ENCODE results near the gene RCAN2. TPM values are rescaled to one million over a fixed set of nuclear protein-coding genes. Genes with fewer than 3 reads are reported as not detected.

The RCAN2 gene
- total and polyA plus RNA-seq, 9 donors, result 12.0 to 75.3 (median 16.7) TPM

GRCh38 chr6:46293641-46294316 lies 197.5 kb downstream of the RCAN2 start:
- DNase-seq, result no peak
- Histone ChIP-seq H3K9me3 (no peaks in the 10 kb centered on the region), H3K4me1 (ENCODE audit: insufficient read depth) (peaks cover 1% of the 10 kb centered on the region), H3K36me3 (no peaks in the 10 kb centered on the region), H3K4me3 (no peak overlapping the region), H3K27ac (no peak overlapping the region), H3K27me3 (no peaks in the 10 kb centered on the region)
- TF ChIP-seq CTCF (IDR thresholded peaks at IDR 0.05) (no peak), EP300 (IDR thresholded peaks at IDR 0.05) (no peak), POLR2A (IDR thresholded peaks at IDR 0.05) (no peak)
- intact Hi-C loops (cut with DNase I), result no loop called here
- 97 to 98% (median 97%) methylated on average over 5 of the region's 5 CpGs for WGBS, 3 donors

- Histone ChIP-seq H3K27ac (no peak overlapping the region), H3K9me3 (no peaks in the 10 kb centered on the region), H3K4me1 (ENCODE audit: insufficient read depth) (peaks cover 1% of the 10 kb centered on the region), H3K4me3 (no peak overlapping the region), H3K36me3 (no peaks in the 10 kb centered on the region), H3K27me3 (no peaks in the 10 kb centered on the region)
- TF ChIP-seq EP300 (IDR thresholded peaks at IDR 0.05) (no peak), POLR2A (IDR thresholded peaks at IDR 0.05) (no peak), CTCF (IDR thresholded peaks at IDR 0.05) (no peak)
- WGBS, 3 donors, result 62 to 77% (median 72%) methylated on average over 2 of the region's 2 CpGs
- intact Hi-C loops (cut with DNase I), result no loop called here
- DNase-seq, result no peak
Observed at GRCh38 chr6:46291880-46292279, 199.4 kb downstream of the RCAN2 start.

GRCh38 chr6:46291275-46291633 lies 200.0 kb downstream of the RCAN2 start:
- Histone ChIP-seq H3K4me3 (no peak overlapping the region), H3K36me3 (no peaks in the 10 kb centered on the region), H3K4me1 (ENCODE audit: insufficient read depth) (peaks cover 1% of the 10 kb centered on the region), H3K27ac (no peak overlapping the region), H3K27me3 (no peaks in the 10 kb centered on the region), H3K9me3 (no peaks in the 10 kb centered on the region)
- TF ChIP-seq EP300 (IDR thresholded peaks at IDR 0.05) (no peak), POLR2A (IDR thresholded peaks at IDR 0.05) (no peak), CTCF (IDR thresholded peaks at IDR 0.05) (no peak)
- no peak for DNase-seq
- intact Hi-C loops (cut with DNase I), result no loop called here
- 19 to 27% (median 20%) methylated on average over 2 of the region's 2 CpGs for WGBS, 3 donors

GRCh38 chr6:46290421-46291274 lies 200.6 kb downstream of the RCAN2 start:
- no peaks in the 10 kb centered on the region for H3K9me3 ChIP-seq
- 34 to 42% (median 36%) methylated on average over 4 of the region's 4 CpGs for WGBS, 3 donors
- intact Hi-C loops (cut with DNase I), result no loop called here
- peaks cover 1% of the 10 kb centered on the region for H3K4me1 ChIP-seq (ENCODE audit: insufficient read depth)
- H3K4me3 ChIP-seq, result no peak overlapping the region
- H3K27me3 ChIP-seq, result no peaks in the 10 kb centered on the region
- no peaks in the 10 kb centered on the region for H3K36me3 ChIP-seq
- no peak overlapping the region for H3K27ac ChIP-seq
- TF ChIP-seq POLR2A (IDR thresholded peaks at IDR 0.05) (no peak), EP300 (IDR thresholded peaks at IDR 0.05) (no peak), CTCF (IDR thresholded peaks at IDR 0.05) (no peak)
- DNase-seq, result no peak

Measured in ovary (tissue), 9 donors.